Transverse colon (tissue), 4 donors: ENCODE results near the gene METTL2B. TPM values are rescaled to one million over a fixed set of nuclear protein-coding genes. Genes with fewer than 3 reads are reported as not detected.
A peak's percentile ranks its signal among the peaks of the same experiment; 100 is the strongest.

Experiments used
- DNase-seq: peaks from one replicate; pipeline ENCODE4 v3.0.0-alpha.2; 2019
- H3K27ac ChIP-seq, 4 donors: fragments of 200-600 bp; sonication (generic); 2 replicates each; pipeline ENCODE4 v1.5.1; 2016 to 2018; ENCODE audit warnings: inconsistent platforms in 4 of 4
- H3K27me3 ChIP-seq: fragments of 200-600 bp; sonication (generic); 2 replicates; pipeline ENCODE4 v1.5.1; 2017; ENCODE audit warnings: inconsistent platforms
- H3K36me3 ChIP-seq, 4 donors: fragments of 200-600 bp; sonication (generic); 2 replicates each; pipeline ENCODE4 v1.5.1; 2017 to 2019; ENCODE audit warnings: inconsistent platforms in 4 of 4
- H3K4me1 ChIP-seq, 4 donors: fragments of 200-600 bp; sonication (generic); 2 replicates each; pipeline ENCODE4 v1.5.1; 2017 to 2020; ENCODE audit warnings: inconsistent platforms in 4 of 4
- H3K4me3 ChIP-seq, 4 donors: fragments of 200-600 bp; sonication (generic); 1 replicate in 1 of 4; 2 replicates in 3 of 4; pipeline versions ENCODE4 v1.5.1 to v1.6.1; 2017 to 2019; ENCODE audit warnings: inconsistent platforms in 4 of 4
- H3K9me3 ChIP-seq, 2 donors: fragments of 200-600 bp; sonication (generic); 2 replicates each; pipeline ENCODE4 v1.5.1; 2017 to 2019; ENCODE audit warnings: inconsistent platforms in 2 of 2
- EP300 ChIP-seq: sonication (generic); formaldehyde crosslinking; IDR thresholded peaks from one replicate; pipeline ENCODE4 v1.6.1; 2017; ENCODE audit warnings: antibody characterized with exemption, low read depth
- POLR2A ChIP-seq: fragments of 450-650 bp; IDR thresholded peaks from one replicate; pipeline ENCODE4 v1.6.1; 2016; ENCODE audit warnings: antibody characterized with exemption, mild to moderate bottlenecking, moderate library complexity
- POLR2AphosphoS5 ChIP-seq, 3 donors: sonication (generic); formaldehyde crosslinking; IDR thresholded peaks; one replicate each; pipeline ENCODE4 v1.6.1; 2016; ENCODE audit warnings: antibody characterized with exemption in 3 of 3
- WGBS, 2 donors: methylation state at CpG; one replicate each; pipeline ENCODE4 v1.1.5; 2018; ENCODE audit warnings: low coverage in 1 of 2; 5-methylcytosine and 5-hydroxymethylcytosine counted together
- in situ Hi-C, 4 donors: fragments of 200-750 bp; cut with MboI; loops; one replicate each; pipeline versions ENCODE4 v1.15.0 to v1.15.1; 2017; ENCODE audit warnings: low sequenced_read_pairs in 3 of 4, low pct_ligation_motif_present in 1 of 4, low pct_unique_long_range_greater_than_20kb in 1 of 4
- intact Hi-C: fragments of 100-400 bp; cut with DNase I; formaldehyde crosslinking; loops from one replicate; pipeline ENCODE4 v1.15.1; 2023; ENCODE audit warnings: low total_unique reads
- total RNA-seq, 4 donors: library from RNA; depleted of rRNA; stranded (reverse); fragments of >200 nt; gene quantifications; one replicate each; pipeline ENCODE4 v1.1.0, GENCODE V29; 2016
- TF ChIP-seq, protein P1 (sequence below), 5 experiments: fragments of 200-600 bp in 3 of 5; fragments of 450-650 bp in 2 of 5; sonication (generic) in 3 of 5; IDR thresholded peaks; 1 replicate in 2 of 5; 2 replicates in 3 of 5; pipeline ENCODE4 v1.5.1; 2016 to 2017; ENCODE audit warnings: antibody characterized with exemption in 5 of 5, inconsistent platforms in 3 of 5, mild to moderate bottlenecking in 2 of 5, moderate library complexity in 1 of 5

The METTL2B gene
- total RNA-seq, 4 donors from 2014 or later: 22.1 to 30.3 (median 23.2) TPM

DNA sequence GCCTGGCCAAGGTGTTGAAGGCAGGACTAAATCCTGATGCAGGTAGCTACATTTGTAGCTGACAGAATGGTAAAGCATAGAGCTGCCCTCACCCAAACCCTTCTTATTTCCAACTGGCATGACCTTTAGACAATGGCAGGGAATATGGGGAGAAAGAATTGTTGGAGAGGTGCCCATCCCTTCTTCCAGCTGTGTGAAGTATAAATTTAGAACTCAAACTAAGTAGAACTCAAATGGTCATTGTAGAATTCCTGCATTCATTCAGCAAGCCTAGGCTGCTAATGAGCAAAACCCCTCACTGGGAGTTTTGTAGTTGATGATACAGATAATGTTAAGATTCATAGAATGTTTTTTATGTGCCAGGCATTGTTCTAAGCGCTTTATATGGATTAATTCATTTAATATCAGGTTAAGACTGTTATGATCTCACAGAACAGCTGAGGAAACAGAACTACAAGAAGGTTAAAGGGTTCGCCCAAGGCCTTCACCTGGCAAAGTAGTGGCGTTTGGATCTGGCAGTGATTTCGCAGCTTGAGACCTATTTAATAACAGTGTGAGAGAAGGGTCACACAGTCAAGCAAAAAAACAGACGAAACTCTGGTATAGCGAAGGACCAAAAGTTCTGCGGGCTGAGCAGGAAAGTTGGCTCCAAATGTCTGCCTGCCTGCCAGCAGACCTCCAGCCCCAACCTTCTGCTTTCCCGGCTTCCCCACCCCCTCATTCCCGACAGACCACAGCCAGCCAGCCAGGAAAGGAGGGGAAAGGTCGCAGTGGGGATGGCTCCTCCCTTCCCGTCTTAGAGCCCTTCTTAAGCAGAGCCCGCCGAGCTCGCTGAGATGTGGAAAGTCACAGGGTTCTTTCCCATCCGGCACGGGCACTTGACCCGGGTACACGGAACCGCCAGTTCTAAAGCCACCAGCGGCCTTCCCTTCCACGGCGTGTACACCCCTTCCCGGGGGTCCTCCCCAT is 22.4 kb upstream of the METTL2B start:
- Histone ChIP-seq H3K36me3 (no peaks in the 10 kb centered on the region), H3K9me3 (no peaks in the 10 kb centered on the region), H3K27ac (peak overlapping the region; percentile 88 to 93 (median 90)), H3K4me3 (peak overlapping the region in 1 of 4 donors; percentile 80), H3K4me1 (peaks cover 2 to 42% (median 36%) of the 10 kb centered on the region in 4 donors), H3K27me3 (no peaks in the 10 kb centered on the region)
- peak; percentile 61 to 79 (median 78) for TF ChIP-seq POLR2AphosphoS5 (IDR thresholded peaks at IDR 0.05)
- TF ChIP-seq POLR2A: no peak
- TF ChIP-seq EP300: peak; percentile 90
- TF ChIP-seq, protein P1, sequence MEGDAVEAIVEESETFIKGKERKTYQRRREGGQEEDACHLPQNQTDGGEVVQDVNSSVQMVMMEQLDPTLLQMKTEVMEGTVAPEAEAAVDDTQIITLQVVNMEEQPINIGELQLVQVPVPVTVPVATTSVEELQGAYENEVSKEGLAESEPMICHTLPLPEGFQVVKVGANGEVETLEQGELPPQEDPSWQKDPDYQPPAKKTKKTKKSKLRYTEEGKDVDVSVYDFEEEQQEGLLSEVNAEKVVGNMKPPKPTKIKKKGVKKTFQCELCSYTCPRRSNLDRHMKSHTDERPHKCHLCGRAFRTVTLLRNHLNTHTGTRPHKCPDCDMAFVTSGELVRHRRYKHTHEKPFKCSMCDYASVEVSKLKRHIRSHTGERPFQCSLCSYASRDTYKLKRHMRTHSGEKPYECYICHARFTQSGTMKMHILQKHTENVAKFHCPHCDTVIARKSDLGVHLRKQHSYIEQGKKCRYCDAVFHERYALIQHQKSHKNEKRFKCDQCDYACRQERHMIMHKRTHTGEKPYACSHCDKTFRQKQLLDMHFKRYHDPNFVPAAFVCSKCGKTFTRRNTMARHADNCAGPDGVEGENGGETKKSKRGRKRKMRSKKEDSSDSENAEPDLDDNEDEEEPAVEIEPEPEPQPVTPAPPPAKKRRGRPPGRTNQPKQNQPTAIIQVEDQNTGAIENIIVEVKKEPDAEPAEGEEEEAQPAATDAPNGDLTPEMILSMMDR (IDR thresholded peaks at IDR 0.05): no peak
- WGBS, 2 donors: 50 to 71% methylated on average over 4 to 23 of the region's 23 CpGs
- peak; percentile 68 for DNase-seq
- intact Hi-C loops: no loop called here
- in situ Hi-C loops: no loop called here

- WGBS, 2 donors: 42 to 48% methylated on average over 11 to 25 of the region's 25 CpGs
Observed at GRCh38 chr7:128454808-128455542, 21.6 kb upstream of the METTL2B start.

DNA sequence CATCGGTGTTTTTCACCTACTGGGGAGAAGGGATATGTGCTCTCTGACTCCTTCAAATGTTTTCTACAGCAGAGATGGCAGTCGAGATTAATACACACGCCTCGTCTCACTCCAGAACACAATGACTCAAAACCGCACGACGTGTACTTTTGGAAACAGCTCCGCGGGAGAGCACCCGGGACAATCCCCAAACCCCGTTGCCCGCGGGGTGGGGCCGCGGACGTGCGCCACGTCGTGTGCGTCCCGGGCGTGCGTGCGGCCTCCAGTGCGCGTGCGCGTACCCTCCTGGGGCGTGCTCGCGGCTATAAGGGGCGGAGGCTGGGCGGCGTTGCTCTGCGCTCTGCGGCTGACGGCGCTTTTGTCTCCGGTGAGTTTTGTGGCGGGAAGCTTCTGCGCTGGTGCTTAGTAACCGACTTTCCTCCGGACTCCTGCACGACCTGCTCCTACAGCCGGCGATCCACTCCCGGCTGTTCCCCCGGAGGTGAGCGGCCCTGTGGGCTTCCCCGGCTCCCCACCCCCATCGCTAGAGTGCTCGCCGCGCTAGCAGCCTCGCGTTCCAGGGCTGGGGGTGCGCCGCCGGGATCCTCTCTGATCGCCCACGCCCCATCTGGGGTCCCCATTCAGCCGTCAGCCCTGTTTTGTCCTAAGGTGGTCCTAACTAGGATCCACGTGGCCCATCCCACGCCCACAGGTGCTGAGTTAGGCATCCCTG is 20.8 kb upstream of the METTL2B start, which contains the start of gene HILPDA:
Gene HILPDA, plus strand, starts transcription at position 336 of the 712 bp plus-strand sequence. CDS start 1,391 bp downstream, outside the sequence.
- H3K27ac ChIP-seq: peak within 1 kb of the TSS; percentile 88 to 93 (median 90)
- H3K27me3 ChIP-seq: no peaks in the 10 kb centered on the region
- H3K4me1 ChIP-seq: peaks cover 5 to 49% (median 39%) of the 10 kb centered on the region in 4 donors
- TF ChIP-seq, protein P1 (IDR thresholded peaks at IDR 0.05): no peak
- peak; percentile 82 for TF ChIP-seq POLR2A
- TF ChIP-seq POLR2AphosphoS5 (IDR thresholded peaks at IDR 0.05): peak; percentile 83 to 90 (median 84)
- no peak for TF ChIP-seq EP300
- no peaks in the 10 kb centered on the region for H3K9me3 ChIP-seq
- DNase-seq: peak; percentile 95
- 0 to 1% methylated on average over 1 to 32 of the region's 64 CpGs for WGBS, 2 donors
- intact Hi-C loops: no loop called here
- peak within 1 kb of the TSS; percentile 55 to 80 (median 66) for H3K4me3 ChIP-seq
- in situ Hi-C loops: no loop called here
- no peaks in the 10 kb centered on the region for H3K36me3 ChIP-seq

More at GRCh38 chr7:128454808-128455542, 21.6 kb upstream of the METTL2B start:
- Histone ChIP-seq H3K27me3 (no peaks in the 10 kb centered on the region), H3K4me1 (peaks cover 5 to 49% (median 39%) of the 10 kb centered on the region in 4 donors), H3K36me3 (no peaks in the 10 kb centered on the region), H3K4me3 (peak overlapping the region; percentile 19 to 80 (median 59)), H3K9me3 (no peaks in the 10 kb centered on the region), H3K27ac (peak overlapping the region; percentile 88 to 93 (median 90))
- intact Hi-C loops (no loop called here), in situ Hi-C loops (no loop called here)
- TF ChIP-seq, protein P1 (IDR thresholded peaks at IDR 0.05): peak in 2 of 5 experiments; percentile 41 to 48
- no peak for TF ChIP-seq POLR2AphosphoS5 (IDR thresholded peaks at IDR 0.05)
- DNase-seq: no peak
